GM18907 (cell line): Measurements from ENCODE around the gene SON.
"Not testable (repeated sequence)": the region's sequence is repeated elsewhere in the genome, so short reads cannot be mapped to it uniquely, and the experiment has no call there.

Source experiments
- ATAC-seq: cut with Tn5 transposase; IDR thresholded peaks from one replicate; pipeline ENCODE4 v1.9.1; 2021; ENCODE audit warnings: mild to moderate bottlenecking, moderate library complexity; ENCODE audit not compliant: unreplicated experiment

Gene SON

GRCh38 chr21:33572350-33572749 is 29.5 kb downstream of the SON start:
- ATAC-seq, result no peak

GRCh38 chr21:33576741-33577141 is 33.9 kb downstream of the SON start:
- not testable (repeated sequence) for ATAC-seq

DNA sequence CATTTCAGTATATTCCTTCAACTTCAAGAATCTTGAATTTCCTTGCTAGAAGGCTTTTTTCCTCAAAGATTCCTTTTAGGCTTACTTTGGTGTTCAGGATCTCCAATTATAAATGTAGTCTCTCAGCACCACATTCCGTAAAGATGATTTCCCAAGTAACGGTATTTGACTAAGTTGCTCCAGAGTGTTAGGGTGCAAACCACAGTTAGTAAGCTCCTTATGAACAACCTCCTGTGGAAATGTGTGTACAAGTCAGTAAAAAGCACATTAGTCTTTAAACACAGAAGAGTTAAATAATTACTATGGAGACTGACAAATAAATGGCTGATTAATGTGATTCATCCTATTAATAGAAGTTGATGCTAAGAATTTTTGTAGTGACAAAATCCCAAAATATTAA is 35.4 kb downstream of the SON start:
- ATAC-seq, result no peak

GRCh38 chr21:33578959-33579542 is 36.2 kb downstream of the SON start:
- ATAC-seq, result no peak

DNA sequence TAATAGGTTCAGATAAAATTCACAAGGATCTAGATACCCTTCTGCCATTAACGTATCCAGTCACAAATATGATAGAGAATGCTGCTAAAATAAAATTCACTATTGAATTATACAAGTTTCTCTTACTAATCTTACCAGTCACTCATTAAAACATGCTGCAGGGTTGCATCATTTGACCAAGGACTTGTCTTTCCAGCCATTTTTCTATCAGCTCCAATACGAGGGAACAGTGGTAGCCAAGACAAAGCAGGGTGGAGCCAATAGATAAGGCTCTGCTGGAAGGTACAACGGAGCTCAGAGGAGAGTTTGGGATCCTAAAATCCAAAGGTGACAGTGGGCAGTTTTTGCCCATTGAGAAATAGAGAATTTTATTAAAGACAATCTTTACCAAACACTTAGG is 41.6 kb downstream of the SON start:
- ATAC-seq, result no peak

DNA sequence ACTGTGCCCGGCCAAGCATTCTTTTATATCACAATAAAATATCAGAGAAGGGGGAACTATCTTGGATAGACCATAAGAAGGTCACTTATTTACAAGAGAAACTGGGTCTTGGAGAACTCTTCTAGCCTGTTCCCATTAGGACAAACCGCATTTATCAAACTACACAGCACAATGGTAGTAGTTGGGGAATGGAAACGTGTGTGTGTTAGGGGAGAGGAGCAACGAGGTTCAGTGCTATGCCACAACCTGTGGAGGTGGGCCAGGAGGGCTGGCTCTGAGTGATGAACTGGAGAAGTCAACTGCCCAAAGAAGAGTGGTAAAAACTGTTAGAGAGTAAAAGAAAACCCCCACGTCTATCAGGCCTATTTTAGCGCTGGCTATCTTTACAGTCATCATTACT is 44.1 kb downstream of the SON start:
- no peak for ATAC-seq

DNA sequence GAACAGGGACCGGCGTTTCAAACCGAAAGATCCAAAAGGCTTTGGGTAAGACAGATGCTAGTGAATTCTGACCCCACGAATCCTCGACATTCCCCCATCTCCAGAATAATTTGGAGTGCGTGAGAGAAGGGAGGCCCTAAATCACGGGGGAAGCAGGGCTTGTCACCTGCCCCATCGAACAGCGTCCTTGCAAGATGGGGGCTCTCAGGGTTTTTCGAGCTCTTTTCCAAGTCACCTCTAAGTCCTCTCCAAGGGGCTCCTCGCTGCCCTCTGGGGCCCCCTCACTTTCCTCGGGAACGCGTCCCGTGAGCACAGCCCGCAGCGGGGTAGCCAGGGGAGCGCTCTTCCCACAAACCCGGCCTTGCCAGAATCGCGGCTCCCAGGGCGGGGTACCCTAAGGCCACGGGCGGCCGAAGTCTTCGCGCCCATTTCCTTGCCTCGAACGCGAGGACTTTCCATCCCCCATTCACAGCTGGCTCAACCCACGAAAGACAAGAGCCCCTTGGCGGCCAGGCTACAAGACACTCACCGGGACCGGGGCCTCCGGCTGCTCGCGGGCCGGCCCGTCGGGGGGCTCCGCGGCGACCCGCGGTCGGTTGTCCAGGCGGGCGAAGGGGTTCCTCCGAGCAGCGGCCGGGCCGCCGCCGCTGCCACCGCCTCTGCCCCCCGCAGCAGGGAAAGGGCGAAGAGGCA is 45.1 kb downstream of the SON start:
- peak; percentile 44 for ATAC-seq

- peak; percentile 88 for ATAC-seq
Measured at GRCh38 chr21:33588485-33589335, 45.9 kb downstream of the SON start, which contains the start of gene DONSON. DONSON (minus strand) TSS chr21:33588684; CDS start chr21:33588641, 43 bp downstream.

GRCh38 chr21:33598051-33598450 is 55.2 kb downstream of the SON start:
- no peak for ATAC-seq

- no peak for ATAC-seq
Measured at GRCh38 chr21:33608559-33608958, 65.7 kb downstream of the SON start.

- no peak for ATAC-seq
Measured at GRCh38 chr21:33611006-33611744, 68.3 kb downstream of the SON start.

DNA sequence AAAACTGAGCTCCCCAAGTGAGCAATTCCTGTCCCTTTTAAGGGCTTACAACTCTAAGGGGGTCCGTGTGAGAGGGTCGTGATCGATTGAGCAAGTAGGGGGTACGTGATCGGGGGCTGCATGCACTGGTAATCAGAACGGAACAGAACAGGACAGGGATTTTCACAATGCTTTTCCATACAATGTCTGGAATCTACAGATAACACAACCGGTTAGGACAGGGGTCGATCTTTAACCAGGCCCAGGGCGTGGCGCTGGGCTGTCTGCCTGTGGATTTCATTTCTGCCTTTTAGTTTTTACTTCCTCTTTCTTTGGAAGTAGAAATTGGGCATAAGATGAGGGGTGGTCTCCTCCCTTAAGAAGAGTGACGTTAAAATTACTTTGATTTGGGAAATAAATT is 74.7 kb downstream of the SON start:
- ATAC-seq, result not testable (repeated sequence)

DNA sequence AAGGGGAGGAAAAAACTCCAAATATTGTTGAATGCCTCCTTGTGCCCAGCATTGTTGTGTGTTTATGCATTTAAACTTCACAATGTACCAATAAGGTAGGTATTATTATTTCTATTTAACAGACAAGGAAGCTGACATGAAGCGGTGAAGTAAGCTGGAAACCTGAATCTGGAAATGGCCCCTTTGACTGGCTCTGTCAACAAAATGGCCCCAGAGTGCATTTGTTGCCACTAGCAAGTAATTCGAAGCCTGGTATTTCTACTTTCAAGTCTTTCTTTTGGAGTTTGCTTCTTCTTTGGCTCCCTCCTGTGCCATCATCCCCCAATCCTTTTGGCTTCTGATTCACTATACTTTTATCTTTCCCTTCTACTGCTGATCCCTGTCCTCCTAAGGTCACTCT is 75.6 kb downstream of the SON start:
- ATAC-seq, result no peak

- ATAC-seq, result no peak
Measured at GRCh38 chr21:33619726-33620125, 76.9 kb downstream of the SON start.

GRCh38 chr21:33622253-33622652 is 79.4 kb downstream of the SON start:
- no peak for ATAC-seq

- not testable (repeated sequence) for ATAC-seq
Measured at GRCh38 chr21:33626151-33626550, 83.3 kb downstream of the SON start.
